Frontal cortex (tissue), 4 donors: ENCODE results near the gene HFE. TPM values are rescaled to one million over a fixed set of nuclear protein-coding genes. Genes with fewer than 3 reads are reported as not detected.
"Not testable (repeated sequence)": the region's sequence is repeated elsewhere in the genome, so short reads cannot be mapped to it uniquely, and the experiment has no call there.

ENCODE experiments used
- DNase-seq, 2 donors: peaks; one replicate each; pipeline ENCODE4 v3.0.0; 2012; ENCODE audit warnings: low spot score in 2 of 2
- FAIRE-seq: peaks from 2 replicates; lab custom pipeline; 2012; peaks lifted over from hg19 to GRCh38; lab: Jason Lieb, UNC
- total RNA-seq: library from RNA; depleted of rRNA; stranded (reverse); fragments of >200 nt; gene quantifications from one replicate; pipeline ENCODE4 v1.2.3, GENCODE V29; 2014
- donor health status: control.
- donor health status: control.
- donor health status: control.

Gene HFE
- total RNA-seq, 1 donor from 2014 or later = 0.41 TPM

DNA sequence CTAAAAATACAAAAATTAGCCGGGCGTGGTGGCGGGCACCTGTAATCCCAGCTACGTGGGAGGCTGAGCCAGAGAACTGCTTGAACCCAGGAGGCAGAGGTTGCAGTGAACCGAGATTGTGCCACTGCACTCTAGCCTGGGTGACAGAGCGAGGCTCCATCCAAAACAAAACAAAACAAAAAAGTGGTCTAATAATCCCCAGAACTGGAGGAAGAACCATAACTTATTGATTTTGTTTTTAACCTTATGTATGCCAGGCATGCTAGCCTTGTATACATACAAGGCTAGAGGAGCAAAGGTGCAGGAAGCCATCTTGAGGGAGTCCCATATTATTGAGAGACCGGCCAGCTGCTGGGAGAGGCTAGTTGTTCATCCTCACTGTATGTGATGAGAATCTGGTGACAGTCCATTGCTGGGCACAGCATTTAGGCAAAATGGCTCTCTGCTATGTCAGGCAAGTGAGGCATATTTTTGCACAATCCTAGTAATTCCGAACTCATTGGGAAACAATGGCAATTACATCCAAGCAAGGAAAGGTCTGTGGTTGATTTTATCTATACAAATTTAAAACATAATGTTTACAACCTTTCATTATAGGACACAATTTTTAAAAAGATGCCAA is 18.0 kb downstream of the HFE start:
- FAIRE-seq = no peak

DNA sequence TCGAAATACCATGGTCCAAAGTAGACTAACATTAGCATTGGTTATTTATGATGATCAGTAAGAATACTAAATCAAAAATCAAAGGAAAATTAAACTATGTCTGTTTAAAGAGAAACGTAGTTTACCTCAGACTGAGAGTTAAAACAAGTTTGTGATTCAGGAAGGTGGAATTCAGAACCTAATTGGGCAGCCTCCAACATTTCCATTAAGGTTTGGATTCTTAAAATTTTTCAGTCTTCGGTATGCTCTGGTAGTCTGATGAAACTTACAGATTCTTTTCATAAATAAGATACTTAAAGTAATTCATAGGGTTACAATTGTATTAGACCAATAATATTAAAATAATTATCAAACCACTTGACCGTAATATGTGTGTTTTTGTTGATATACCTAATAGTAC is 18.6 kb downstream of the HFE start:
- no peak for DNase-seq
- FAIRE-seq = no peak

More for the DNA sequence above, 18.0 kb downstream of the HFE start:
- no peak for DNase-seq

DNA sequence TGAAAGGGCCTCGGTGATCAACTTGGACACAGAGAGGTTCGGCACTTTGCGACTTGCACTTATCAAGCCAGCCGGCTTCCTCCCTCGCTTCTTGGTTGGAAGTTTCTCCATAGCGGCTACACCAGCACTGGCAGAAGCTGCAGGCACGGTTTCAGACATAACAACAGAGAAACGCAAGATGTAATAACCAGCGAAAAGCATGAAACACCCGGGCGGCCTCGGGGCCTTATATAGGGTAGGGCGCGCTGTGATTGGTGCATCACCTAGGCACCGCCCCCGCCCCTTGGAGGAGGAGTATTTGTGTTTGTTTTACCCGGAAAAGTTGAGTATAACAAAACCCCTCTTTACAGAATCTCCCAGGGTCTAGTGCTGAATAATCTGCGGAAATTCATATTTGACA is 20.7 kb downstream of the HFE start:
- no peak for FAIRE-seq
- no peak for DNase-seq

DNA sequence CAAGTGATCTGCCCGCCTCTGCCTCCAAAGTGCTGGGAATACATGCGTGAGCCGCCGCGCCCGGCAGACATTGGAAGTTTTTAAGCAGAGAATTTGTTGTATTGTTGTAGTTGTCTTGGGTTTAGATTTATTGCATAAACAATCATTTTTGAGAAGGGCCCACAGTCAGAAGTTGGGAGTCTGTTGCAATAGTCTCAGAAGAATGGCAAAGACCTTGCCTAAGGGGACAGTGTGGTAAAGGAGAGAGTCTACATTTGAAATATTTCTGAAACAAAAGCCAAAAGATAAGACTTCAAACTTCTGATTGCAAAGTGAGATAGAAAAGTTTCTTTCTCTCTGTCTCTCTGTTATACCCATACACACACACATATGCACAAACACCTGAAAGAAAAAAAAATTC is 22.5 kb downstream of the HFE start:
- no peak for FAIRE-seq

DNA sequence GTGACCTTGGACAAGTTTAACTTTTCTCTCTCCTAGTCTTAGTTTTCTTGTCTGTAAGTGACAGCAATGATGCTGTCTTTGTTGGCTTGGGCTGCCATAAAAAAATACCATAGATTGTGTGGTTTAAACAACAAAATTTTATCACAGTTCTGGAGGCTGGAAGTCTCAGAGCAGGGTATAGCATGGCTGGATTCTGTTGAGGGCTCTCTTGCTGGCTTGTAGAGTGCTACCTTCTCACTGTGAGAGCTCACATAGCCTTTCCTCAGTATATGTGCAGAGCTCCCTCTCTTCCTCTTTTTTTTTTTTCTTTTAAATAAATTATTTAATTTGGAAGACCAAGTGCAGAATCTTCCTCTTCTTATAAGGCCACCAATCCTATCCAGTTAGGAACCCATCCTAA is 26.3 kb downstream of the HFE start:
- no peak for FAIRE-seq
- DNase-seq = no peak

More for the DNA sequence above, 22.5 kb downstream of the HFE start:
- no peak for DNase-seq

DNA sequence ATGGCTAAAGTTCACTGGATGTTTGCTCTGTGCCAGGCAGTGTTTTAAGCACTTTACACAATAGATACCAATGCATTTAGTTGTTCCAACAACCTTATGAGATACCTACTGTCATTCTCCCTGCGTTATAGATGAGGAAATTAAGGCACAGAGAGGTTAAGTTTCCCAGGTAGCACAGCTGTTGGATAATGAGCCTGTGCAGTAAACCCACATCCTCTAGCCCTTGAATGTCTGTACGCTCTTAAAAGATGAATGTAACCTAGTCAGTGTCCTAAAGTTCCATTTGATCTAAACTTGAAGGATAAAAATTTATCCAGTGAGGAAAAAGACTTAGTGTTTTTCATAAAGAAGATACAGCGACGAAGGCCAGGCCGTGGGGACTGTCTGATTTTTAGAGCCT is 28.0 kb downstream of the HFE start:
- no peak for FAIRE-seq

DNA sequence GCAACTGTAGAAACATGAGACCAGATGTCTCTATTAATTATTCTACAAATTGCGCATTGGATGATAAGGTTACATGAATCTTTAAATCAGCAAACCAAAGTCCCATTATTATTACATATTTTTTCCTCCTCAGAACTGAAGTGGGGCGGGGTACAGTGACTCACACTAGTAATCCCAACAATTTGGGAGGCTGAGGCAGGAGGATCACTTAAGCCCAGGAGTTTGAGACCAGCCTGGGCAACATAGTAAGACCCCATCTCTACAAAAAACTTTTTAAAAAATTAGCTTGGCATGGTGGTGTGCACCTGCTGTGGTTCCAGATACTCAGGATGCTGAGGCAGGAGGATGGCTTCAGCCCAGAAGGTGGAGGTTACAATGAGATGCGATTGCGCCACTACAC is 29.0 kb downstream of the HFE start:
- DNase-seq (no peak), FAIRE-seq (no peak)

More for the DNA sequence above, 28.0 kb downstream of the HFE start:
- DNase-seq = no peak

DNA sequence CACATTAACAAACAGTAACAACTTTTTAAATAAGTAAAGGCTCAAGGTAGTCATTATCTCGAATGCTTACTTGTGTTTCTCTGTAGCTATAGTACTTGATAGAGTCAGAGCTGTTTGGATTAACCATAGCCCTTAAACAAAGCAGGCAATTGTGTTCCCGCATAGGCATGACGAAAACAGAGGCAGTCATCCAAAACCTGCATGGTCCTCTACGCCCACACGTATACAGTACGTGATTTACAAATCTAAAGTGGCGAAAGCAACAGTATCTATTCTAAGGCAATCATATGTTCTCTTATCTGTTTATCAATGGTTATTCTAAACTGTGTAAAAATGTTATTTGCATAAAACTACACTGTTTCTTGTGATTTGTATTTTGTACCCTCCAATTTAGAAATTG is 31.8 kb downstream of the HFE start:
- DNase-seq = no peak
- no peak for FAIRE-seq

DNA sequence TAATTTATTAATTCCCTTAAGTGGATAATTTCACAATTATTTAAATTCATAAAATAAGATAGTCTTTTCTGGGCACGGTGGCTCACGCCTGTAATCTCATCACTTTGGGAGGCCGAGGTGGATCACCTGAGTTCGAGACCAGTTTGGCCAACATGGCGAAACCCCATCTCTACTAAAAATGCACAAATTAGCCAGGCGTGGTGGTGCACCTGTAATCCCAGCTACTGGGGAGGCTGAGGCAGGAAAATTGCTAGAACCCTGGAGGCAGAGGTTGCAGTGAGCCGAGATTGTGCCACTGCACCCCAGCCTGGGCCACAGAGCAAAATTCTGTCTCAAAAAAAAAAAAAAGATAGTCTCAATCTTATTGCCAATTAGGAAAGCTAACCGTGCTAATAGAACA is 32.9 kb downstream of the HFE start:
- not testable (repeated sequence) for FAIRE-seq, DNase-seq

DNA sequence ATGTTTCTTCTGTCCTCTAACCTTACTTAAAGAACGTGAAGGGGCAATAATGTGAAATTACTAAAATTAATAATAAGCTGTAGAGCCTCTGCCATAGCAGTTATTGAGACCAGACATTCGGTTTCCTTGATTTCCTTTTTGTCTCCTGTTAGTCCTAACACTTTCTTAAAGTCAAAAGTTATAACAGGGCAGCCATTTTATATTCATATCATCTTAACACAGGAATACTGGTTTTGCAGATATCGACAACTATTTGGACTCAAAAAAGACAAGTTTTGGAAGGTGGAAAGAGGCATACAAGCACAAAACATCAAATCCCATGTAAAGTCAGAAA is 33.5 kb downstream of the HFE start:
- no peak for FAIRE-seq
- no peak for DNase-seq

DNA sequence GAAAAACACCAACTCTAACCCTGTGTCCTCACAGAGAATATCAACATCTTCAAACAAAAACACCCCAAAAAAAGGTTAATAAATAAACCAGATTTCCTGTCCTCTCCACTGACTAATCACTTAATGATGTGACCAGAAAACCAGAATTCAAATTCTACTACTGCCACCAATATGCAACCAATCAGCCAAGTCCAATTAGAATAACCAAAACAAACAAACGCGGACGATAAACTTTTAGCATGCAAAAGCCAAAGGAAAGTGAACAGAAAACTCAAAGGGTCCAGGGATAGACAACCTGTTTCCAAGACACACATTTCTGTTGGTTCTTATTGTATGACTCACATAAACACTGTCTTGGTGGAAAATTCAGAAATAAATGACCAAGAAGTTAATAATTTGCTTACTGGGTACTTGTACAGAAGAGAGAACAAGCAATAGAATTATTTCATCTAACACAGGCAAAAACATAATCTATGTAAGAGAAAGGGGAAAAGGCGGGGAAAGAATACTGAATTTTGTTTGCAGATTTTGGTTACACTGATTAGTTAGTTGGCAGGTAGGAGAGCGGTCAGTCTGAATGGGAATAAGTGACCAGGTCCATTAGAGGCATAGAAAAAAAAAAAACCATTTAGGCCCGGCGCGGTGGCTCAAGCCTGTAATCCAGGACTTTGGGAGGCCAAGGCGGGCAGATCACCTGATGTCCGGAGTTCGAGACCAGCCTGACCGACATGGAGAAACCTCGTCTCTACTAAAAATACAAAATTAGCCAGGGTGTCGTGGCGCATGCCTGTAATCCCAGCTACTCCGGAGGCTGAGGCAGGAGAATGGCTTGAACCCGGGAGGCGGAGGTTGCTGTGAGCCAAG is 34.1 kb downstream of the HFE start:
- FAIRE-seq = no peak
- DNase-seq = no peak

DNA sequence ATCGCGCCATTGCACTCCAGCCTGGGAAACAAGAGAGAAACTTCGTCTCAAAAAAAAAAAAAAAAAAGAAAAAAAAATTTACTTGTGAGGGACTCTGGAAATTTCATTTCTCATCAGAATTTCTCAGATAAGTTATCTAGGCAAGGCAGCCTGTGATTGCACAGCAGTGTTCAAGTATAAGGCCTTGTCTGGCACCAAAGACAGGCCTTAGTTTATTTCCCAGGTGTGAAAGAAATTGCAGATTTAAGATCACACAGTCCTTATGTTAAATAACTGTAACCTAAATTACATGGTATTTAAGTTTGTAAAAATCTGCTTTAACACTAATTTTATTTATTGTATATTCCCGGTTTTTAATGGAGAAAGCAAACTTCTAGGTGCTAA is 34.8 kb downstream of the HFE start:
- DNase-seq = no peak
- FAIRE-seq = no peak

DNA sequence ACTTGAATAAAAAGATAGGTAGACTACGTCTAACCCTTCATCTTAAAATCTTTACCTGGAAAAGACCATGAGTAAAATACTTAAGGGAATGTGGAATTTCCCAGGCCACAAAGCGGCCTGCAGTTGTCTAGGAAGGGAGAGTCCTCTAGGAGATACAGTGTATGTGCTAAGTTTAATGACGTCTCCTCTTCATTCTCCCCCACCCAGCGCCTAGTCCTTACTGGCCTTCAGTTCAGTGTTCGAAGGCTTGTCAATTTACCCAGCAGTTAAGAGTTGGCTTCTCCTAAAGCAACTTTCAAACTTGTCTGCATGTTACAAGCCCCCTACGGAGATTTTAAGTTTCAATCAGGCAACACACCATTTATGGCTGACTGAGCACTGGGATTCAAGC is 35.2 kb downstream of the HFE start:
- no peak for FAIRE-seq
- DNase-seq = no peak

DNA sequence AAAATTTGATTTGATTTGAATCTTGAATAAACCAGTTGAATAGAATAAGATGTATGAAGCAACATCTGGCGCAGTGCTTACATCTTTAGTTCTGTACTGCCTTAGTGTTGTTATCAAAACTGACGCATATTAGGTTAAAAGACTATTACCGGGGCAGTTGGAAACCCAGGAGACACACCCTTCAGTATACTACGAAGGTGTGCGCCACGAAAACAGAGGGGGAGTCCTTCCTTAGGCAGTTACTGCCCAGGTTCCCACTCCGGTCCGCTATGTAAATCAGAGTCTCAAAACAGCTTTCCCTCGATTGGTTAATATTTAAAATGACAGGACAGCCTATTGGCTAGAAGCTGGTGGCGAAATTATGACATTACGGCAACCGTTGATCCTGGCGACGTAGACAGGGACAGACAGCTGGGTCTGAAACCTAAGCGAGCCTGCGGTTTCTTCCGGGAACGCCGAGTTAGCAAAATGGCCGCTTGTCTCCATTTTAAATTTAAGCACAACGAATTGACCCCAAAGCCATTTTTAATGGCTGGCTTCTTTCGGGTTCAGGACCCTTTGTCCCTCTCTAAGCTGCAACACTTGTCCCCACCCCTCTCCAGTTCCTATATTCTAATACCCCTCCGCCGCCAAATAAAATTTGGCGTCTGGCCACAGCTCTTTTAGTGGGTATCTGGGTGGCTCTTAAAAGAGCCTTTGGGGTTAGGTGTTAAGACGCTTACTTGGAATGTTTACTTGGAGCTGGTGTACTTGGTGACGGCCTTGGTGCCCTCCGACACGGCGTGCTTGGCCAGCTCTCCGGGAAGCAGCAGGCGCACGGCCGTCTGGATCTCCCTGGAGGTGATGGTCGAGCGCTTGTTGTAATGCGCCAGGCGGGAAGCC is 35.8 kb downstream of the HFE start:
- peak; percentile 48 for FAIRE-seq
- peak; percentile 56 to 78 for DNase-seq

DNA sequence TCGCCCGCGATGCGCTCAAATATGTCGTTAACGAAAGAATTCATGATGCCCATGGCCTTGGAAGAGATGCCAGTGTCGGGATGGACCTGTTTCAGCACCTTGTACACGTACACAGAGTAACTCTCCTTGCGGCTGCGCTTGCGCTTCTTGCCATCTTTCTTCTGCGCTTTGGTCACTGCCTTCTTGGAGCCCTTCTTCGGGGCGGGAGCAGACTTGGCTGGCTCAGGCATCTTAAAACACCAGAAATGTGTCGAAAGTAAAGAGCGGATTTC is 36.4 kb downstream of the HFE start:
- DNase-seq (no peak), FAIRE-seq (no peak)

DNA sequence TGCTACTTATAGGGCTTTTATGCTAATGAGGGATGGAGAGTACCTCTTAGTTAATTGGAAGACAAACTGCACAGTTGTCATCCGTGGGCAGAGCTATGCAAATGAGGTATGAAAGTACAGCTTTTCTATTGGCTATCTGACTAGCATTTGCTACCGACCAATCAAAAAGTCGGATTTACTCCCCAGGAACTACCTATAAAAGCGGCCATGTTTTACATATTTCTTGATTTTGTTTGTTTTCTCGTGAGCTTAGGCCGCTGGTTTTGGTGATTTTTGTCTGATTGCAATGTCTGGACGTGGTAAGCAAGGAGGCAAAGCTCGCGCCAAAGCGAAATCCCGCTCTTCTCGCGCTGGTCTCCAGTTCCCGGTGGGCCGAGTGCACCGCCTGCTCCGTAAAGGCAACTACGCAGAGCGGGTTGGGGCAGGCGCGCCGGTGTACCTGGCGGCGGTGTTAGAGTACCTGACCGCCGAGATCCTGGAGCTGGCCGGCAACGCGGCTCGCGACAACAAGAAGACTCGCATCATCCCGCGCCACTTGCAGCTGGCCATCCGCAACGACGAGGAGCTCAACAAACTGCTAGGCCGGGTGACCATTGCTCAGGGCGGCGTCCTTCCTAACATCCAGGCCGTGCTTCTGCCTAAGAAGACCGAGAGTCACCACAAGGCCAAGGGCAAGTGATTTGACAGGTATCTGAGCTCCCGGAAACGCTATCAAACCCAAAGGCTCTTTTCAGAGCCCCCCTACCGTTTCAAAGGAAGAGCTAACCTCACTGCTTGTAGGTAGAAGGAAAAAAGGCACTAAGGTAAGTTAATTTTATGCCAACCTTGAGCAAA is 36.9 kb downstream of the HFE start:
- peak; percentile 98 for FAIRE-seq
- DNase-seq = peak; percentile 72 to 85

DNA sequence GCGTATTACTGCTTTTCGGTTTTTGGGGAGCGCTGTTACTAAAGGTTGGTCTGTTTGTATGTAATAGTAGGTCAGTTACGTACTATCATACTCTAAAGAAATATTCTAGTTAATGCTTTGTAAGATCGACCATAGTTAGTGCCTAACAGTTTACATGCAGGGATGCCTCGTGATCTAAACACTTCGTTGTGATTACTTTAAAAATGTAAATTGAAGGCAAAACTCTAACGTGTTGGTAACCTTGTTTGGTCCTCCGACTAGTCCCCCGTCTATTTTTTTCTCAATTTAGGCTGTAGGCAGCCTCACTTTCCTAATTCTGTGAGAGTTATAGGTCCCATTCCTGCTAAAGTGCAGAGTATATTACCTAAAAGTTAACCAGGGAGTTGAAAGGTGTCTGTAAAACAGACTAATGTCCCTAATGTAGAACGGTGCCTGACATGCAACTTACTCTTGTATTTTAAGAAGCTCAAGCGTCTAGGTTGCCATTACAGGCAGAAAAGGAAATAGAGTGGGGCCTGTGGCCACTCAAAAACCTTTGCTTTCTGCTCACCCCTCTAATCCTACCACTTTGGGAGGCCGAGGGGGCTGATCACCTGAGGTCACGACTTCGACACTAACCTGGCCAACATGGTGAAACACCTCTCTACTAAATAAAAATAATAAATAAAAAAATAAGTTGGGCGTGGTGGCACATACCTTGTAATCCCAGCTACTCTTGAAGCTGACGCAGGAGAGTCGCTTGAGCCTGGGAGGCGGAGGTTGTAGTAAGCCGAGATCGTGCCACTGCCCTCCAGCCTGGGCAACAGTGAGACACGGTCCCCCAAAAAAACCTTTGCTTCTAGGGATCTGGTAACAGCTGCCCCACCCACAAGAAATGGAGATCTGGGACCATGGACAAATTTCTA is 37.8 kb downstream of the HFE start:
- DNase-seq (no peak), FAIRE-seq (no peak)

DNA sequence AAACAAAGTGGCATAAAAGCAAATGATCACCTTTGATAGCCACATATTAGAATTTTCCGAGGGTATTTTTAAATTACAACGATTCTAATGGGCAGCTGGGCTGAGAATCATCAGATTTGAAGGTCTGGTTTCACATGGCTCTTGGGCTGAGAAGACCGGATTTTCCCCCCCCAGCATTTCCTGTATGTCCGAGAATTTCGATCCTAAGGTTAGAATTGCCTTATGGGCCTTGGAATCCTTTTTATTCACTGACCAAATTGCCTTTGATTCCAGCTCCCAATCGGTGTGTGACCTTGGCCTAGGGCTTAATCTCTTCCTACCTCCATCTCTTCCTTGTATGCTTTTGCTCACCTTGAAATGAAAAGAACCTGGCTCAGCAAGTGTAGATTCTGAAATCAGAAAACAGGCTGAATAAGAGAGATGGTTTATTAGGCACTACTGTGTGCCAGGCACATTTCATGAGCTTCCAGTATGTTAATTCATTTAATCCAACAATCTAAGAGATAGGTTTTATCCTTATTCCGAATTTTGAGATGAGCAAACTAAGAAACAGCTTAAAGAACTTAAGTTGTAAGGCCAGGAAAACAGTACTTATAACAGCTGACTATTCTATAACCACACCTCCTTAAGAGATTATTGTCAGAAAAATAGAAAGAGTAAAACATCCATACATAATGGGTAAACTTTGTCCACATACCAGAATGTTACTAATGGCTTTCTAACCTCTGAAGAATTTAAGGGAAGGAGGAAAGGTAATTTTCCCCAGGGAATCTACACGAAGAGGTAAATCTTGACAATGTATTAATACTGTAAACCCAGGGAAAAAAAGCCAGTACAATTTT is 39.4 kb downstream of the HFE start:
- FAIRE-seq (no peak), DNase-seq (no peak)
